ENCODE results near the gene CBL. TPM values are rescaled to one million over a fixed set of nuclear protein-coding genes. Genes with fewer than 3 reads are reported as not detected.
A peak's percentile ranks its signal among the peaks of the same experiment; 100 is the strongest.

CBL gene
- total RNA-seq, 1 donor from 2014 or later: 27.8 TPM

DNA sequence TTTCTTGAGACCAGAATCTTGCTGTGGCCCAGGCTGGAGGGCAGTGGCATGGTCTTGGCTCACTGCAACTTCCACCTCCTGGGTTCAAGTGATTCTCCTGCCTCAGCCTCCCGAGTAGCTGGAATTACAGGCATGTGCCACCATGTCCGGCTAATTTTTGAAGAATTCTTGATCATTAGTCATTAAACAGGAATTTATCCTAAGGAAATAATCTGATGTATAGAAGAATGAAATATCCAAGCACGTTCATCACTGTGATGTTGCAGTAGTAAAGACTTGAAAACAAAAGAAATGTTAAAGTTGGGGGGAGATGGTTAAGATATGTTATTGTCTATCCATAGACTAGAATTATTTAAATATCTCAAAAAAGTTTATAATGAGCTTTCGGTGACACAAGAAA is 23.6 kb downstream of the CBL start:
- no peaks in the 10 kb centered on the region for H3K27me3 Mint-ChIP-seq
- intact Hi-C loops (cut with micrococcal nuclease): no loop called here
- H3K4me3 Mint-ChIP-seq: no peak overlapping the region
- POLR2A ChIA-PET: interaction anchor here (0.7 kb wide), 1 partner anchor 48 kb away, joined by 5 read pairs; no protein-coding TSS in a partner anchor
- CTCF ChIA-PET: no interaction called here
- no peak for DNase-seq
- H3K27ac Mint-ChIP-seq: no peak overlapping the region
- H3K9me3 Mint-ChIP-seq: no peaks in the 10 kb centered on the region
- TF ChIP-seq, protein P1, sequence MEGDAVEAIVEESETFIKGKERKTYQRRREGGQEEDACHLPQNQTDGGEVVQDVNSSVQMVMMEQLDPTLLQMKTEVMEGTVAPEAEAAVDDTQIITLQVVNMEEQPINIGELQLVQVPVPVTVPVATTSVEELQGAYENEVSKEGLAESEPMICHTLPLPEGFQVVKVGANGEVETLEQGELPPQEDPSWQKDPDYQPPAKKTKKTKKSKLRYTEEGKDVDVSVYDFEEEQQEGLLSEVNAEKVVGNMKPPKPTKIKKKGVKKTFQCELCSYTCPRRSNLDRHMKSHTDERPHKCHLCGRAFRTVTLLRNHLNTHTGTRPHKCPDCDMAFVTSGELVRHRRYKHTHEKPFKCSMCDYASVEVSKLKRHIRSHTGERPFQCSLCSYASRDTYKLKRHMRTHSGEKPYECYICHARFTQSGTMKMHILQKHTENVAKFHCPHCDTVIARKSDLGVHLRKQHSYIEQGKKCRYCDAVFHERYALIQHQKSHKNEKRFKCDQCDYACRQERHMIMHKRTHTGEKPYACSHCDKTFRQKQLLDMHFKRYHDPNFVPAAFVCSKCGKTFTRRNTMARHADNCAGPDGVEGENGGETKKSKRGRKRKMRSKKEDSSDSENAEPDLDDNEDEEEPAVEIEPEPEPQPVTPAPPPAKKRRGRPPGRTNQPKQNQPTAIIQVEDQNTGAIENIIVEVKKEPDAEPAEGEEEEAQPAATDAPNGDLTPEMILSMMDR (IDR thresholded peaks at IDR 0.05): no peak
- ATAC-seq (ENCODE audit: low read depth): no peak
- peaks cover 20% of the 10 kb centered on the region for H3K4me1 Mint-ChIP-seq
- peaks cover 36% of the 10 kb centered on the region for H3K36me3 Mint-ChIP-seq (ENCODE audit: low read depth)

DNA sequence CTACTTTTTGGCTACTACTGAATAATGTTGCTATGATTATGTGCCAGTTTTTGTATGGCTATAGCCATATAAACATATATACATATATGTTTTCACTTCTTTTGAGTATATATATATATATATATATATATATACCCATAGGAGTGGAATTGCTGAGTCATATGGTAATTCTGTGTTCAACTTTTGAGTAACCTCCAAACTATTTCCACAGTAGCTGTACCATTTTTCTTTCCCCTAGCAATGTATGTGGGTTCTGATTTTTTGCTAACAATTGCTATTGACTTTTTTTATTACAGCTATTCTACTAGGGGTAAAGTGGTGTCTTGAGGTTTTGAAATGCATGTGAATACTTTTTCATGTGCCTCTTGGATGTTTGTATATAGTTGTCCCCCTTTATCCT is 30.4 kb downstream of the CBL start:
- H3K4me3 Mint-ChIP-seq: no peak overlapping the region
- H3K27me3 Mint-ChIP-seq: no peaks in the 10 kb centered on the region
- CTCF ChIA-PET: interaction anchor here (0.9 kb wide), 1 partner anchor 8 kb away, joined by 3 read pairs; no protein-coding TSS in a partner anchor
- H3K36me3 Mint-ChIP-seq (ENCODE audit: low read depth): peaks cover 48% of the 10 kb centered on the region
- H3K9me3 Mint-ChIP-seq: no peaks in the 10 kb centered on the region
- H3K4me1 Mint-ChIP-seq: peaks cover 24% of the 10 kb centered on the region
- DNase-seq (no peak), ATAC-seq (ENCODE audit: low read depth) (no peak)
- TF ChIP-seq, protein P1 (IDR thresholded peaks at IDR 0.05): no peak
- intact Hi-C loops (cut with micrococcal nuclease): loop anchor here (5.0 kb wide), 1 partner anchor 46 kb away; no protein-coding TSS in a partner anchor
- POLR2A ChIA-PET: interaction anchor here (0.6 kb wide), 1 partner anchor 186 kb away, joined by 3 read pairs; no protein-coding TSS in a partner anchor
- H3K27ac Mint-ChIP-seq: peak overlapping the region; percentile 13

DNA sequence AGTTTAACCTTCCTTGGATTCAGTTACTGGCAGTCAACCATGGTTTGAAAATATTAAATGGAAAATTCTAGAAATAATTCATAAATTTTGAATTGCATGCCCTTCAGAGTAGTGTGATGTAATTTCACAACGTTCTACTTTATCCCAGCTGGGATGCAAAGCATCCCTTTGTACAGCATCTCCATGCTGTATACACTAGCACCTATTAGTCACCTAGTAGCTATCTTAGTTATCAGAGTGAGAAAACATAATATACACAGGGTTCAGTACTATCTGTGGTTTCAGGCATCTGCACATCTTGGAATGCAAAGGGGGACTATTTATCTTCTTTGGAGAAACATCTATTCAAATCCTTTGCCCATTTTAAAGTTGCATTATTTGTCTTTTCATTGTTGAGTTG is 30.8 kb downstream of the CBL start:
- POLR2A ChIA-PET: no interaction called here

DNA sequence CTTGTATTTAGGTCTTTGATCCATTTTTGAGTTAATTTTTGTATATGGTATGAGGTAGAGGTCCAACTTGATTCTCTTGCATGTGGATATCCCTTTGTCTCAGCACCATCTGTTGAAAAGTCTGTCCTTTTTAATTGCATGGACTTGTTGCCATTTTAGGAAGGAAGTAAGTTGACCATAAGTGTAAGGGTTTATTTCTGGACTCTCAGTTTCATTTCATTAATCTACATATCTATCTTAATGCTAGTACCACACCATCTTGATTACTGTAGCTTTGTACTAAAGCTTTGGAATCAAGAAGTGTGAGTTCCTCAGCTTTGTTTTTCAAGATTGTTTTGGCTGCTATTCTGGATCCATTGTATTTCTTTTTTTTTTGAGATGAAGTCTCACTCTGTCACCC is 31.4 kb downstream of the CBL start:
- Mint-ChIP-seq H3K36me3 (ENCODE audit: low read depth) (peaks cover 52% of the 10 kb centered on the region), H3K4me1 (peaks cover 24% of the 10 kb centered on the region)
- CTCF ChIA-PET: no interaction called here

More for the DNA sequence above, 30.8 kb downstream of the CBL start:
- H3K9me3 Mint-ChIP-seq: no peaks in the 10 kb centered on the region
- intact Hi-C loops (cut with micrococcal nuclease): loop anchor here (5.0 kb wide), 1 partner anchor 45 kb away; no protein-coding TSS in a partner anchor
- TF ChIP-seq, protein P1 (IDR thresholded peaks at IDR 0.05): no peak
- CTCF ChIA-PET: interaction anchor here (0.9 kb wide), 1 partner anchor 8 kb away, joined by 3 read pairs; no protein-coding TSS in a partner anchor
- no peak for DNase-seq
- H3K36me3 Mint-ChIP-seq (ENCODE audit: low read depth): peaks cover 52% of the 10 kb centered on the region
- H3K27me3 Mint-ChIP-seq: no peaks in the 10 kb centered on the region
- no peak for ATAC-seq (ENCODE audit: low read depth)
- no peak overlapping the region for H3K4me3 Mint-ChIP-seq
- peaks cover 24% of the 10 kb centered on the region for H3K4me1 Mint-ChIP-seq
- no peak overlapping the region for H3K27ac Mint-ChIP-seq

More for the DNA sequence above, 31.4 kb downstream of the CBL start:
- POLR2A ChIA-PET: no interaction called here
- Mint-ChIP-seq H3K4me3 (no peak overlapping the region), H3K9me3 (no peaks in the 10 kb centered on the region), H3K27ac (no peak overlapping the region), H3K27me3 (no peaks in the 10 kb centered on the region)
- TF ChIP-seq, protein P1 (IDR thresholded peaks at IDR 0.05): no peak
- no peak for DNase-seq
- no peak for ATAC-seq (ENCODE audit: low read depth)
- intact Hi-C loops (cut with micrococcal nuclease): loop anchor here (5.0 kb wide), 1 partner anchor 45 kb away; no protein-coding TSS in a partner anchor
